ENCODE data around the gene SLC25A47.
"Not testable (repeated sequence)": the region's sequence is repeated elsewhere in the genome, so short reads cannot be mapped to it uniquely, and the experiment has no call there.

Gene SLC25A47

DNA sequence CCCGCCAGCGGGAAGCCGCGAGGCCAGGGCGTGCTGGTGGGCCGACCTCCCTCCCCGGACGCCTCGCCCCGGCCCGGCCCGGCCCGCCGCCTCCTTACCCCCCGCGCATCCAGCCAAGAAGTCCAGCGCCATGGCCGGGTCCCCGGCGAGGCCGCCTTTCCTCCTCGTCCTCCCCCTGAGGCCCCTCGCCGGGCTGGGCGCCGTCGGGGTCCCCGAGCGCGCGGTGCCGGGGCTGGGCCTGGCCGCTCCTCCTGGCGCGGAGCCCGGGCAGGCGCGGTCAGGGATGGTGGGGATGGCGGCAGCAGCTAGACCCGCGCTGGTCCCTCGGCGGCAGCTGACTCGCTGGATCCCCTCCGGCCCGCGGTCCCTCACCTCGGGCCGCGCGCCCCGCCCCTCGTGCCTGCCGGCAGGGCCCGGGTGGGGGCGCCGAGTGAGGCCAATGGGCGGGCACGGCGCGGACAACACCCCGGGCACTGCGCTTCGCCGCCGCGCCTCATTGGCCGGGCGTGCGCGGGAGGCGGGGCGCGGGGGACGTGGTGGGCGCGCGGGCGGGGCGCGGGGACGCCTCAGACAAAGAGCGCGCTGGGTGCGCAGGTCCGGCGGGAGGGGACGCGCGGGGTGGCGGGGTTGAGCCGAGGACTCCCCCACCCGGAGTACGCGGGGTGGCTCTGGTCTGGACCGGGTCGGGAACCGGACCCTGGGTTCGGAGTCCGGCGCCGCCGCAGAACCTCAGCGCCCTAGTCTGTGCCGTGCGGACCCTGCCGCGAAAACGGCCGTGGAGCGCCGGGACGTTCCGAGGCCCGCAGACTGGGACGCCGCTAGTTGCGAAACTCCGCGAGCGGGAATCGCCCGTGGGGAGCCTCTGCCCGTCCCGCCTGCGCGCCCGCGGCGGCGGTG is 16.8 kb upstream of the SLC25A47 start, which contains the start of gene SLC25A29:
TSS of gene SLC25A29 (minus strand) at position 344 of the 897 bp plus-strand sequence. CDS start at position 132, 212 bp downstream.
- DNase-seq = peak; percentile 99

DNA sequence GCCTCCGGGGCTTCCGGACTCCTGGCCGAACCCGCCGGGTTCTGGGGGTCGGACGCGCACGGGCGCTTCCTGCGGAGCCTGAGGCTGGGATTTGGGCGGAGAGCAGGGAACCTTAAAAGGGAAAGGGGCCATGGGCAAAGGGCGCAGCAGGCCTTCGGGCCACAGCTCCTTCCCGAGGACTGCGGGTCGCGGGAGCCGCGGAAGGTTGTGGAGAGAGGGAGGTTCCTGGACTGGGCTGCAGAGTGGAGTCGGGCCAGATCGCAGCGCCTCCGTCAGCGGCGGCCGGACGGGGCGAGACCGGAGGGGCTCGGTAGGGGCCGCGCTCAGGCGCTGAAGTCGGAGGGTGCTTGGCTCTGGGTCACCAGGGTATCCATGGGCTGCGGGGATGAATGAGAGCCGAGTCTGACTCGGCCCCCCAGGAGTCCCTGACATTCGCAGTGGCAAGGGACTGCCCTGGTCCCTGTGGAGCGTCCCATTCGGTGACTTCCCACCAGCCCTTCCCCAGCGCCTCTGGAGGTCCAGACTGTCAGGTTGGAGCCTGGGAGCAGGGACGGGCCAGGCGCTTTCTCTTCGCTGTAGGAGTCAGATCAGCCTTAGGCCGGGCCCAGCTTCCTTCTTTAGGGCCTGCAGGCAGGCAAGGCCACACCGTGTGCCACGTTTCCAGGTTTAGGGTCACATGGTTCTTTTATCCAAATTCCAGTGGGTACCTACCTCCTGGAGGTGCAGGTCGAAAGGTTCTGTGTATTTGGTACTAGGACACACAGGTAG is 16.0 kb upstream of the SLC25A47 start:
- DNase-seq = peak; percentile 71

DNA sequence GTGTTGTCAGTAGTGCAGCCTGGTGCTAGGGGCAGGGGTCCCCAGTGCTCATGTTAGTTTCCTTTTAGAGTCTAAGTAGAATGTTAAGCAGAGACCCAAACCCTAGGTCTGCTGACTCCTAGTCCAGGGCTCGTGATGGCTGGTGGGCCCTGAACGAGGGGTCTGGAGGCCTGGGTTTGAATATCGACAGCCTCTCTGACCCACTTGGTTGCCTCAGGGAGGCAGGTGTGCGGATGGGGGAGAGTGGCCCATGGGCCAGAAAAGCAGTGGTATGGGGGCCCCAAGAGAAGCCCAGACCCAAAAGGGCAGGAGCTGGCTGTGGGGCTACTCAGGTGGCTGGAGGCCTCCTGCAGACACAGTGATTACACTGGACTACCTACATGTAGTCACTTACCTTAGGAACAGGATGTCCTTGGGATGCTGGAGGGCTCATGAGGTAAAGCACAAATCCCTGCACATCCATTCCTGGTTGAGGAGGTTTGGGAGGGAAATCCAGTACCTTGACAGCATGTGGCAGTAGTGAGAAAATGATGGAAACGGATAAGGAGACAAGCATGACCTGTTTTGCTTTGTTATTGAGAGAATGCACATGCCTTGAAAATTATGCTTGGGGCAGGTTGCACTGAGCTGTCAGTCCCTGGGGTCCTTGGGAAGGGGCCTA is 15.2 kb upstream of the SLC25A47 start:
- peak; percentile 56 for DNase-seq

DNA sequence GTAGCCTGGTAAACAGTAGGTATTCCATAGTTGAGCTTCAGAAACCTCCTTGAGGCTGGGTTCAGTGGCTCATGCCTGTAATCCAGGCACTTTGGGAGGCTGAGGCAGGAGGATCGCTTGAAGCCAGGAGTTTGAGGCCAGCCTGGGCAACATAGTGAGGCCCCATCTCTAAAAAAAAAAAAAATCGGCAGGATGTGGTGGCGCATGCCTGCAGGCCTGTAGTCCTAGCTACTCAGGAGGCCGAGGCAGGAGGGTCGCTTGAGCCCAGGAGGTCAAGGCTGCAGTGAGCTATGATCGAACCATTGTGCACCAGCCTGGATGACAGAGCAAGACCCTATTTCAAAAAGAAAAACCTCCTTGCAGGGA is 14.7 kb upstream of the SLC25A47 start:
- DNase-seq = not testable (repeated sequence)

- no peak for DNase-seq
Observed at GRCh38 chr14:100309028-100309737, 14.0 kb upstream of the SLC25A47 start.

- not testable (repeated sequence) for DNase-seq
Observed at GRCh38 chr14:100312110-100312876, 10.8 kb upstream of the SLC25A47 start.

DNA sequence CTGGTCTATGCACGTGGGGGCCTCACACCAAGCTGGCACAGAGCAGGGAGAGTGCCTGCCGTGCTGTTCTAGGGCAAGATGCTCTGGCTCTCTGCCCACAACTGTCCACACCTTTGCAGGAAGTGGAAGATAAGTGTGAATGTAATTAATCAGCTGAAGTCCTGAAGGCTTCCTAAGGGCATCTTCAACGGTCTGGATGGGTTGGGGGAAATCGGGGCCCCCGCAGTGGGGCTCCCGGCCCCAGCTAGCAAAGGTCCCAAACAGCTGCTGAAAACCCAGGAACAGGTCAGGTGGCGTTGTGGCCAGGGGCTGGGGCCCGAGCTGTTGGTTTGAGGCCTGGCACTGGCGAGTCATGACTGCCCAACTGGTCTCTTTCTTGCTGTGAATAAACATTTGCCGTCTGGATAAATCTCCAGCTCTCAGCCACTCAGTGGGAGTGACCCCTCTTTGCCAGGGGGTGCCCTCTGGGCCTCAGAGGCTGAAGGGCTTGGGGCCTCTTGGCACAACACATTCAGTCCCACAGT is 10.2 kb upstream of the SLC25A47 start:
- peak; percentile 82 for DNase-seq

- no peak for DNase-seq
Observed at GRCh38 chr14:100313464-100314230, 9.5 kb upstream of the SLC25A47 start.

DNA sequence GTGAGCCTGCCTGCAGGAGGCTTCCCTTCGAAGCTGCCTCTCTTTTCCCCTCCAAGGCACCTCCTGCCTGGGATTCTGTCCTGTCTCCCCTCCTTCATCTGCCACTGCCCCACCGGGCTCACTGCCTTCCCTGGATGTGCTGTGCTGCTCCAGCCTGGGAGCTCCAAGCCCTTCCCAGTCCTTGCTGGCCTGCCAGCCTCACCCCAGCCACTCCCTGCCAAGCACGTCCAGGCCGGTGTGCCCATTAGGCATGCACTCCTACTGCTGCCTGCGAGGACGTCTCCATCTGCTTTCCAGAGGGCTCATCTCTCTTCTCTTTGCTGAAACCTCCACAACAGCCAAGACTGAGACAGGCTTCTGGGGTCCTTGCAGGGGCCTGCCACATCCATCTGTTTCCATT is 8.4 kb upstream of the SLC25A47 start:
- no peak for DNase-seq

DNA sequence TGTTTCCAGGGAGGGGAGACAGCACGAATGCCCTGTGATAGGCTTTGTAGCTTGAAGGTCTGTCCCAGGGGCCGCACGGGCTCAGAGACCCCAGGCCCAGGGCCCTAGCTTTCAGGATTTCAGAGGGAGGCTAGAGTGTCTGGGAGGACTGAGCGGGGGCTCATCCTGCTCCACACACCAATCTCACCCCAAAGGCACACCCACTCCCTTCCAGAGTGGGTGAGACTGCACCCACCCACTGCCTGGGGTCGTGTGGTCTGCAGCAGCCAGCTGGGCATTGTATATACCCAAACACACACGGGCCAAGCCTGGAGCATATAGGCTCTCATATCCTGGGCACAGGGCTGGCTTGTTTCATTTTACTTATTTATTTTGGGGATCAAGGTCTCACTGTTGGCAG is 5.8 kb upstream of the SLC25A47 start:
- DNase-seq = no peak

GRCh38 chr14:100317912-100318808 is 5.0 kb upstream of the SLC25A47 start:
- DNase-seq = peak; percentile 40

DNA sequence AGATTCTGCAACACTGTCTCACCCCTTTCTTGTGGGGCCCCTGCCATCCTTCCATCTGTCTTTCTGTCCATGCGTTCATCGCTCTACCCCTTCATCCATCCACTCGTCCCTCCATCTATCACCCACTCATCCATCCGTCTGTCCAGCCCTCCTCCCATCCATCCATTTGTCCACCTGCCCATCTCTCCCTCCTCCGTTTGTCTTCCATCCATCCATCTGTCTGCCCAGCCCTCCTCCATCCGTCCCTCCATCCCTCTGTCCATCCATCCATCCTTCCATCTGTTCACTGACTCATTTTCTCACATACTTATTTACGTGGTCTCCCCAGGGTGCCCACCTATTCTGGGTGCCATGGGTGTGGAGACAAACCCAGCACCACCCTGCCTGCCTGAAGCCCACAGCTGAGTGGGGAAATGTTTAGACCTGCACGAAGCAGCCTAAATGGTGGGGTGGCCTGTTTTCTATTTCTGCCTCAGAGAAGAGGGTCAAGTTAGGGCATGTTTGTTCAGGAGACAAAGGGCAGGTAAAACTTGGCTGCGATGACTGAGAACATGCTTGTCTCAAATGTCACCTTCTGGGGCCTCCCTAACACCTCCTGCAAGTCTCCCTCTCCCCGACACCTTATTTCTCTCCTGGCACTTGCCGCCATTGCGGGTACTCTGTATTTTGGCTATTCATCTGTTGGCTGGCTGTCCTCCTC is 2.8 kb upstream of the SLC25A47 start:
- DNase-seq = peak; percentile 40

GRCh38 chr14:100321473-100322137 is 1.5 kb upstream of the SLC25A47 start:
- DNase-seq = peak; percentile 79

DNA sequence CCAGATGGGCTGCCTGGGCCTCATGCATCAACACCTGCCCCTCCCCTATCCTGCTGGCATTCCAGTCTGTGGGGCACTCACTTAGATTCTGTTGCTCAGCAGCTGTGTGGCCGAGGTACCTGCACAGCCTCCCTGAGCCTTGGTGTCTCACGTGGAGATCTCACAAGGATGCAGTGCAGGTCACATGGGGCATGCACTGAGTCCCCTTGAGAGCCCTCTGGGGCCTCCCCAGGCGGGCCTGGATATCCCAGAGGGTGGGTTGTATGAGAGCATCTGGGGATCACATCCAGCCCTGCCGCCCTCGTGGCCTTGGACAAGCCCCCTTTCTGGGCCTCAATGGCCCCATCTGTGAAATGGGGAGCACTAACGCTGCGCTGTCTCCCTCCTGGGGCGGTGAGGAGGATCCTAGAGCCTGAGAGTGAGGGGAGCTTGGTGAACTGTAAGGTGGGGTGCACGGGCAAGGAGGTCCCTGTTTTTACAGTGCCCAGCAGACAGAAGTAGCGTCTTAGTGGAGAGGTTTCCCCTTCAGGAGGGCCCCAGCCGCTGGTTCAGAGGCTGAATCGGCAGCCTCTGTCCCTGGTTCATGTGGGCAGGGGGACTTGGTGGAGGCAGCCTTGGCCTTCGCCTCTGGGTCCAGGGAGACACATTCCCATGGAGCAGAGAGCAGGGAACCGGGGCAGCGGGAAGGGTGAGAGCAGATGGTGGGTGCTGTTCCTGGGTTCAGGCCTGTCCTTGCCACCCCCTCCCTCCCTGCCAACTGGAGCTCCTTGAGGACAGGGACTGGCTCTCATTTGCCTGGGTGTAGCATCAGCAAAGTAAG is 791 bp upstream of the SLC25A47 start:
- no peak for DNase-seq

- no peak for DNase-seq
Observed at GRCh38 chr14:100323942-100324307, 786 bp downstream of the SLC25A47 start.

DNA sequence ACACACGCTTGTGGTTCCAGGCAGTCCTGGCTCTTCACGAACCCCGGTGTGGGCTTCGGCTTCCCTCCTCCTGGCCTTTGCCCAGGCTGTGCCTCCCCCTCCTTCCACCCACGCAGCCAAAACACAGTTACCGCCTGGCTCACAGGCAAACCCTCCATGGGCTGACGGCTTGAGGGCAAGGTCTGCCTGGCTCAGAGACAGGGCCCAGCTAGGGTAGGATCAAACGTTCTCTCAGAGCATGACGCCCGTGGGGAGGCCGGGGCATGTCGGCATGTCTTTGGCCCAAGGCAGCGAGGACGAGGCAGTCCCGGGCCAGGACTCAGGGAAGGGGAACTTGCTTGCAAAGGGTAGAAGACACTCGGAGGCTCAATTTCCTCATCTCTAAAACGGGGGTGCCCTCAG is 2.1 kb downstream of the SLC25A47 start:
- DNase-seq = no peak

DNA sequence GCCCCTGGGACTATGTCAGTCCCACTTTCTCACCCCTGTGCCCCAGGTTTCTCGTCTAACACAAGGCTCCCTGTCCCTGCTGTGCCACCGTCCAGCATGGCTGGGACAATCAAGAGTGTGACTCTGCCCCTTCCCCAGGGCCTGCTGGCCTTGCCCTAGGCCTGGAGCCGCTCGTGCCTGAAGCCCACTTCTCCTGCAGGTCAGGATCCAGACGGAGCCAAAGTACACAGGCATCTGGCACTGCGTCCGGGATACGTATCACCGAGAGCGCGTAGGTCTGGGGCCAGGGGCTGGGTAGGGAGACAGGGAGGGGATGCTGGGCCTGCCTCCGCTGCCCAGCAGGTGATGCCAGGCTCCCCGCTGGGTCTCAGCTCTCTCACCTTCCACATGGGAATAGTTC is 2.8 kb downstream of the SLC25A47 start:
- peak; percentile 33 for DNase-seq

DNA sequence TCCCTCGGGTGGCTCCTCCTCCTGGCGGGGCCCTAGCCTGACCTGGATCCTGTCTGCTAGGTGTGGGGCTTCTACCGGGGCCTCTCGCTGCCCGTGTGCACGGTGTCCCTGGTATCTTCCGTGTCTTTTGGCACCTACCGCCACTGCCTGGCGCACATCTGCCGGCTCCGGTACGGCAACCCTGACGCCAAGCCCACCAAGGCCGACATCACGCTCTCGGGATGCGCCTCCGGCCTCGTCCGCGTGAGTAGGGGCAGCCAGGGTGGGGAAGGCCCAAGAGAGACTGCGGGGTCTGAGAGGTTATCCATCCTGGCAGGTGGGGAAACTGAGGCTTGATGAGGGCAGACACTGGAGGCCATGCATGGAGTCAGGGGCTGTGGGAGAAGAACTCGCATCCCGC is 4.0 kb downstream of the SLC25A47 start:
- no peak for DNase-seq

Measured in NCI-H69 (cell line).